Skeletal muscle satellite cell (primary cell): ENCODE data around the gene SLC7A10.

Experiments used
- H3K27me3 ChIP-seq: 2 replicates; pipeline ENCODE4 v1.7.0; 2013; ENCODE audit warnings: low read length; ENCODE audit not compliant: control insufficient read depth, insufficient read depth
- H3K36me3 ChIP-seq: 2 replicates; pipeline ENCODE4 v1.7.0; 2013; ENCODE audit warnings: mild to moderate bottlenecking, control low read depth, low read length; ENCODE audit not compliant: insufficient read depth
- H3K4me1 ChIP-seq: 2 replicates; pipeline ENCODE4 v1.7.0; 2013; ENCODE audit warnings: low read length; ENCODE audit not compliant: control insufficient read depth, insufficient read depth
- H3K4me2 ChIP-seq: 2 replicates; pipeline ENCODE4 v1.7.0; 2013; ENCODE audit warnings: mild to moderate bottlenecking, low read length
- H3K4me3 ChIP-seq: 2 replicates; pipeline ENCODE4 v1.7.0; 2013; ENCODE audit warnings: low read length
- H3K9ac ChIP-seq: 2 replicates; pipeline ENCODE4 v1.7.0; 2013; ENCODE audit warnings: mild to moderate bottlenecking, low read depth, low read length, moderate library complexity
- H3K9me3 ChIP-seq: replicated peaks from 2 replicates; pipeline ENCODE4 v1.7.0; 2013; ENCODE audit warnings: mild to moderate bottlenecking, control low read depth, low read length

The SLC7A10 gene

GRCh38 chr19:33264881-33265445 is 39.3 kb upstream of the SLC7A10 start:
- Histone ChIP-seq H3K4me3 (no peak overlapping the region), H3K4me2 (no peak overlapping the region), H3K27me3 (peaks cover 20% of the 10 kb centered on the region), H3K4me1 (no peaks in the 10 kb centered on the region), H3K9ac (no peak overlapping the region), H3K9me3 (no peaks in the 10 kb centered on the region), H3K36me3 (no peaks in the 10 kb centered on the region)

GRCh38 chr19:33263325-33264023 is 37.8 kb upstream of the SLC7A10 start:
- Histone ChIP-seq H3K4me2 (no peak overlapping the region), H3K9me3 (no peaks in the 10 kb centered on the region), H3K4me3 (no peak overlapping the region), H3K27me3 (peaks cover 20% of the 10 kb centered on the region), H3K36me3 (no peaks in the 10 kb centered on the region), H3K9ac (no peak overlapping the region), H3K4me1 (no peaks in the 10 kb centered on the region)

GRCh38 chr19:33261511-33262189 is 36.0 kb upstream of the SLC7A10 start:
- H3K27me3 ChIP-seq: peaks cover 15% of the 10 kb centered on the region
- no peak overlapping the region for H3K9ac ChIP-seq
- H3K4me3 ChIP-seq: no peak overlapping the region
- no peak overlapping the region for H3K4me2 ChIP-seq
- no peaks in the 10 kb centered on the region for H3K9me3 ChIP-seq
- H3K4me1 ChIP-seq: no peaks in the 10 kb centered on the region
- no peaks in the 10 kb centered on the region for H3K36me3 ChIP-seq

GRCh38 chr19:33260628-33261418 is 35.2 kb upstream of the SLC7A10 start:
- Histone ChIP-seq H3K27me3 (peaks cover 23% of the 10 kb centered on the region), H3K4me1 (no peaks in the 10 kb centered on the region), H3K9ac (no peak overlapping the region), H3K4me2 (no peak overlapping the region), H3K9me3 (no peaks in the 10 kb centered on the region), H3K4me3 (no peak overlapping the region), H3K36me3 (no peaks in the 10 kb centered on the region)

GRCh38 chr19:33259539-33259938 is 33.9 kb upstream of the SLC7A10 start:
- no peak overlapping the region for H3K9ac ChIP-seq
- no peak overlapping the region for H3K4me2 ChIP-seq
- H3K27me3 ChIP-seq: peaks cover 28% of the 10 kb centered on the region
- no peaks in the 10 kb centered on the region for H3K36me3 ChIP-seq
- H3K4me3 ChIP-seq: no peak overlapping the region
- no peaks in the 10 kb centered on the region for H3K4me1 ChIP-seq
- no peaks in the 10 kb centered on the region for H3K9me3 ChIP-seq

GRCh38 chr19:33257828-33258227 is 32.2 kb upstream of the SLC7A10 start:
- peaks cover 26% of the 10 kb centered on the region for H3K27me3 ChIP-seq
- H3K9me3 ChIP-seq: no peaks in the 10 kb centered on the region
- H3K36me3 ChIP-seq: no peaks in the 10 kb centered on the region
- H3K4me1 ChIP-seq: no peaks in the 10 kb centered on the region
- H3K4me3 ChIP-seq: no peak overlapping the region
- no peak overlapping the region for H3K9ac ChIP-seq
- H3K4me2 ChIP-seq: no peak overlapping the region

- no peak overlapping the region for H3K9ac ChIP-seq
- no peaks in the 10 kb centered on the region for H3K4me1 ChIP-seq
- H3K36me3 ChIP-seq: no peaks in the 10 kb centered on the region
- no peaks in the 10 kb centered on the region for H3K9me3 ChIP-seq
- peaks cover 26% of the 10 kb centered on the region for H3K27me3 ChIP-seq
- H3K4me3 ChIP-seq: no peak overlapping the region
- no peak overlapping the region for H3K4me2 ChIP-seq
Measured at GRCh38 chr19:33256261-33256660, 30.6 kb upstream of the SLC7A10 start.

GRCh38 chr19:33255781-33256180 is 30.1 kb upstream of the SLC7A10 start:
- H3K4me3 ChIP-seq: no peak overlapping the region
- no peak overlapping the region for H3K9ac ChIP-seq
- H3K27me3 ChIP-seq: peaks cover 26% of the 10 kb centered on the region

GRCh38 chr19:33254245-33254824 is 28.7 kb upstream of the SLC7A10 start:
- no peak overlapping the region for H3K4me3 ChIP-seq

More at GRCh38 chr19:33255781-33256180, 30.1 kb upstream of the SLC7A10 start:
- Histone ChIP-seq H3K9me3 (no peaks in the 10 kb centered on the region), H3K36me3 (no peaks in the 10 kb centered on the region), H3K4me1 (no peaks in the 10 kb centered on the region), H3K4me2 (no peak overlapping the region)

GRCh38 chr19:33252971-33253370 is 27.3 kb upstream of the SLC7A10 start:
- Histone ChIP-seq H3K9ac (no peak overlapping the region), H3K9me3 (no peaks in the 10 kb centered on the region)

More at GRCh38 chr19:33254245-33254824, 28.7 kb upstream of the SLC7A10 start:
- H3K4me1 ChIP-seq: no peaks in the 10 kb centered on the region
- H3K9ac ChIP-seq: no peak overlapping the region
- peaks cover 26% of the 10 kb centered on the region for H3K27me3 ChIP-seq
- H3K4me2 ChIP-seq: no peak overlapping the region
- H3K9me3 ChIP-seq: no peaks in the 10 kb centered on the region
- H3K36me3 ChIP-seq: no peaks in the 10 kb centered on the region

GRCh38 chr19:33252418-33252962 is 26.8 kb upstream of the SLC7A10 start:
- no peaks in the 10 kb centered on the region for H3K9me3 ChIP-seq
- H3K4me1 ChIP-seq: no peaks in the 10 kb centered on the region
- H3K4me2 ChIP-seq: no peak overlapping the region
- no peak overlapping the region for H3K9ac ChIP-seq
- H3K36me3 ChIP-seq: no peaks in the 10 kb centered on the region
- H3K4me3 ChIP-seq: no peak overlapping the region
- peaks cover 26% of the 10 kb centered on the region for H3K27me3 ChIP-seq

More at GRCh38 chr19:33252971-33253370, 27.3 kb upstream of the SLC7A10 start:
- no peak overlapping the region for H3K4me3 ChIP-seq
- H3K4me1 ChIP-seq: no peaks in the 10 kb centered on the region
- no peak overlapping the region for H3K4me2 ChIP-seq
- no peaks in the 10 kb centered on the region for H3K36me3 ChIP-seq
- peaks cover 26% of the 10 kb centered on the region for H3K27me3 ChIP-seq
